A549 treated with AZD9567 at 1 μM for 4 hours (cell line): ENCODE measurements around the gene DMRTC2. TPM values are rescaled to one million over a fixed set of nuclear protein-coding genes. Genes with fewer than 3 reads are reported as not detected.

Experiments
- total RNA-seq: library from RNA; stranded (reverse); fragments of 200-300 nt; extraction: Qiagen RNA extraction; gene quantifications from 5 replicates; pipeline ENCODE4 v1.2.3, GENCODE V29; 2022; ENCODE audit not compliant: insufficient read depth

The DMRTC2 gene
- not detected in 5 replicates for total RNA-seq

GRCh38 chr19:41845001-41845050, at the start of gene DMRTC2:
Gene DMRTC2, plus strand, starts transcription at chr19:41845042. Its CDS starts 2,387 bp downstream, at chr19:41847429.

GRCh38 chr19:41796362-41796761, 48.5 kb upstream of the DMRTC2 start, which contains the start of gene CEACAM3:
Gene CEACAM3, plus strand, starts transcription at chr19:41796587. Its CDS starts 91 bp downstream, at chr19:41796678.

GRCh38 chr19:41844601-41845000, 241 bp upstream of the DMRTC2 start, which contains the start of gene LYPD4:
Gene LYPD4, minus strand, starts transcription at chr19:41844683. Its CDS starts 5,398 bp downstream, at chr19:41839285.

GRCh38 chr19:41859618-41860418, 15.0 kb downstream of the DMRTC2 start, which contains the start of gene RPS19:
Gene RPS19, plus strand, starts transcription at chr19:41860255. Its CDS starts 520 bp downstream, at chr19:41860775.

GRCh38 chr19:41876847-41877832, 32.3 kb downstream of the DMRTC2 start, which contains the start of gene CD79A:
Gene CD79A, plus strand, starts transcription at chr19:41877279. Its CDS starts 26 bp downstream, at chr19:41877305.

GRCh38 chr19:41882568-41883462, 38.0 kb downstream of the DMRTC2 start, which contains the start of gene ARHGEF1:
Gene ARHGEF1, plus strand, starts transcription at chr19:41883184. Its CDS starts 4,899 bp downstream, at chr19:41888083.

Other genes with a start within 250 kb of the DMRTC2 start
- gene CEACAM4, start 218.0 kb upstream of the DMRTC2 start, total RNA-seq, result not detected in 5 replicates
- gene CEACAM7, start 156.8 kb upstream of the DMRTC2 start, total RNA-seq, result 0.14 TPM in 1 of 5 replicates, not detected in the others
- 1.5 to 2.3 TPM (median 1.7 TPM) in 5 replicates for gene CEACAM5, start 136.4 kb upstream of the DMRTC2 start, total RNA-seq
- gene CEACAM6, start 89.5 kb upstream of the DMRTC2 start, total RNA-seq, result 13.3 to 24.9 TPM (median 18.9 TPM) in 5 replicates
- not detected in 5 replicates for gene CEACAM3, start 48.5 kb upstream of the DMRTC2 start, total RNA-seq
- not detected in 5 replicates for gene LYPD4, start 359 bp upstream of the DMRTC2 start, total RNA-seq
- gene RPS19, start 15.2 kb downstream of the DMRTC2 start, total RNA-seq, result 7,692 to 10,068 TPM (median 9,223 TPM) in 5 replicates
- 0.80 to 1.1 TPM (median 0.89 TPM) in 4 of 5 replicates, not detected in the other for gene CD79A, start 32.2 kb downstream of the DMRTC2 start, total RNA-seq
- gene ARHGEF1, start 38.1 kb downstream of the DMRTC2 start, total RNA-seq, result 65.0 to 115 TPM (median 98.1 TPM) in 5 replicates
- 0.29 to 0.33 TPM (median 0.30 TPM) in 4 of 5 replicates, not detected in the other for gene ERFL, start 83.4 kb downstream of the DMRTC2 start, total RNA-seq
- gene RABAC1, start 114.3 kb downstream of the DMRTC2 start, total RNA-seq, result 162 to 276 TPM (median 247 TPM) in 5 replicates
- 2.4 to 5.3 TPM (median 4.3 TPM) in 5 replicates for gene ATP1A3, start 149.2 kb downstream of the DMRTC2 start, total RNA-seq
- gene GRIK5, start 225.2 kb downstream of the DMRTC2 start, total RNA-seq, result 0.39 to 0.84 TPM (median 0.51 TPM) in 5 replicates
- gene ZNF574, start 231.1 kb downstream of the DMRTC2 start, total RNA-seq, result 35.6 to 44.4 TPM (median 39.7 TPM) in 5 replicates